SK-N-SH (cell line): Measurements from ENCODE around the gene LIN52. TPM values are rescaled to one million over a fixed set of nuclear protein-coding genes. Genes with fewer than 3 reads are reported as not detected.

Source experiments
- CTCF ChIA-PET: fragments of 300-600, 350-600 bp; formaldehyde crosslinking; extraction: SDS; loops from one replicate; lab custom pipeline; 2021; lab: Yijun Ruan, JAX
- POLR2A ChIA-PET: fragments of 350-600 bp; sonication (Branson Sonifier 250); formaldehyde crosslinking; extraction: SDS; loops from one replicate; lab custom pipeline; 2020; ENCODE audit warnings: antibody characterized with exemption, inconsistent platforms; lab: Yijun Ruan, JAX
- DNase-seq: peaks from one replicate; pipeline ENCODE4 v3.0.0; 2012
- H2AFZ ChIP-seq: fragments of 200-600 bp; sonication (generic); 2 replicates; pipeline ENCODE4 v1.8.1; 2016; ENCODE audit warnings: antibody characterized with exemption, mild to moderate bottlenecking, low read depth
- H3F3A ChIP-seq: fragments of 200-600 bp; sonication (generic); replicated peaks from 2 replicates; pipeline ENCODE3; 2016; ENCODE audit warnings: antibody characterized with exemption, mild to moderate bottlenecking; ENCODE audit not compliant: insufficient read depth
- H3K27ac ChIP-seq, 2 experiments: fragments of 200-500 bp in 1 of 2; fragments of 200-600 bp in 1 of 2; sonication (Bioruptor generic) in 1 of 2; sonication (generic), shearing (Covaris generic) in 1 of 2; 2 replicates each; pipeline versions ENCODE4 v1.5.1 to v1.6.1; 2014 to 2016; ENCODE audit warnings: low read depth in 2 of 2, inconsistent platforms in 1 of 2, low read length in 1 of 2, mild to moderate bottlenecking in 1 of 2, mixed read lengths in 1 of 2
- H3K27me3 ChIP-seq: fragments of 200-600 bp; sonication (generic), shearing (Covaris generic); 2 replicates; pipeline ENCODE4 v1.6.1; 2016; ENCODE audit warnings: mixed run types; ENCODE audit not compliant: insufficient read depth
- H3K36me3 ChIP-seq, 2 experiments: fragments of 200-500 bp in 1 of 2; fragments of 200-600 bp in 1 of 2; sonication (Bioruptor generic) in 1 of 2; sonication (generic) in 1 of 2; replicated peaks in 1 of 2; 2 replicates each; pipeline versions ENCODE3 to v1.5.1; 2014 to 2016; ENCODE audit warnings: low read length in 1 of 2, mild to moderate bottlenecking in 1 of 2; ENCODE audit not compliant: insufficient read depth in 2 of 2, control insufficient read depth in 1 of 2
- H3K4me1 ChIP-seq, 2 experiments: fragments of 200-500 bp in 1 of 2; fragments of 200-600 bp in 1 of 2; sonication (Bioruptor generic) in 1 of 2; sonication (generic), shearing (Covaris generic) in 1 of 2; 2 replicates each; pipeline versions ENCODE4 v1.5.1 to v1.6.1; 2014 to 2016; ENCODE audit warnings: low read depth in 1 of 2, low read length in 1 of 2, mixed run types in 1 of 2; ENCODE audit not compliant: insufficient read depth in 2 of 2, control insufficient read depth in 1 of 2
- H3K4me2 ChIP-seq: fragments of 200-600 bp; sonication (generic), shearing (Covaris generic); 2 replicates; pipeline ENCODE4 v1.6.1; 2017; ENCODE audit warnings: mixed run types
- H3K4me3 ChIP-seq, 2 experiments: fragments of 200-500 bp in 1 of 2; fragments of 200-600 bp in 1 of 2; sonication (Bioruptor generic) in 1 of 2; sonication (generic), shearing (Covaris generic) in 1 of 2; 2 replicates each; pipeline versions ENCODE4 v1.5.1 to v1.8.1; 2014 to 2016; ENCODE audit warnings: low read depth in 2 of 2, inconsistent platforms in 1 of 2, low read length in 1 of 2, mild to moderate bottlenecking in 1 of 2, mixed read lengths in 1 of 2, moderate library complexity in 1 of 2
- H3K79me2 ChIP-seq: fragments of 200-600 bp; sonication (generic); 2 replicates; pipeline ENCODE4 v1.8.1; 2017; ENCODE audit warnings: mild to moderate bottlenecking; ENCODE audit not compliant: insufficient read depth
- H3K9ac ChIP-seq: fragments of 200-600 bp; sonication (generic); 2 replicates; pipeline ENCODE4 v1.6.1; 2017; ENCODE audit warnings: mixed run types
- H3K9me2 ChIP-seq: fragments of 200-600 bp; sonication (generic); 2 replicates; pipeline ENCODE4 v1.6.1; 2017; ENCODE audit warnings: mixed run types
- H3K9me3 ChIP-seq: fragments of 200-600 bp; sonication (generic); 2 replicates; pipeline ENCODE4 v1.6.1; 2017; ENCODE audit warnings: mixed run types, mild to moderate bottlenecking, moderate library complexity
- H4K20me1 ChIP-seq: fragments of 200-600 bp; sonication (generic); 2 replicates; pipeline ENCODE4 v1.6.1; 2017; ENCODE audit warnings: mild to moderate bottlenecking, mixed run types; ENCODE audit not compliant: insufficient read depth
- GATA2 ChIP-seq: sonication (generic); formaldehyde crosslinking; IDR thresholded peaks from 2 replicates; pipeline ENCODE4 v1.5.0; 2020; ENCODE audit warnings: mild to moderate bottlenecking, missing genetic modification reagents
- MAX ChIP-seq: IDR thresholded peaks from 2 replicates; pipeline ENCODE4 v1.4.0; 2012; ENCODE audit warnings: low read depth
- MEF2A ChIP-seq: IDR thresholded peaks from 2 replicates; pipeline ENCODE4 v1.4.0; 2012; ENCODE audit warnings: low read depth, borderline replicate concordance
- NRF1 ChIP-seq: IDR thresholded peaks from 2 replicates; pipeline ENCODE4 v1.6.1; 2012; ENCODE audit warnings: low read depth, mild to moderate bottlenecking, low read length
- REST ChIP-seq: IDR thresholded peaks from 2 replicates; pipeline ENCODE4 v1.6.1; 2012; ENCODE audit warnings: mild to moderate bottlenecking, low read depth, low read length, moderate library complexity
- RFX5 ChIP-seq: IDR thresholded peaks from 2 replicates; pipeline ENCODE4 v1.6.1; 2012; ENCODE audit warnings: mild to moderate bottlenecking, improper control_type of control experiment, low read length
- SIN3A ChIP-seq: IDR thresholded peaks from 2 replicates; pipeline ENCODE4 v1.6.1; 2012; ENCODE audit warnings: low read depth, mild to moderate bottlenecking, low read length, moderate library complexity, borderline replicate concordance
- TCF12 ChIP-seq: IDR thresholded peaks from 2 replicates; pipeline ENCODE4 v1.4.0; 2012
- TEAD4 ChIP-seq: IDR thresholded peaks from 2 replicates; pipeline ENCODE4 v1.4.0; 2012; ENCODE audit warnings: mild to moderate bottlenecking, borderline replicate concordance; ENCODE audit not compliant: insufficient read depth
- WGBS: methylation state at CpG from one replicate; pipeline ENCODE4 v1.1.6; 2017; ENCODE audit warnings: low lambda C conversion rate; 5-methylcytosine and 5-hydroxymethylcytosine counted together
- polyA plus RNA-seq, 3 experiments: library from polyadenylated mRNA; depleted of rRNA; stranded (reverse); fragments of >200 nt; gene quantifications; 2 replicates each; pipeline ENCODE4 v1.2.3, GENCODE V29; 2012
- TF ChIP-seq, protein P1 (sequence below): fragments of 150-350 bp; IDR thresholded peaks from 2 replicates; pipeline ENCODE4 v1.6.1; 2016; ENCODE audit warnings: mild to moderate bottlenecking, low read depth, low read length
- TF ChIP-seq, protein P2 (sequence below): IDR thresholded peaks from 2 replicates; pipeline ENCODE4; 2012
- TF ChIP-seq, protein P3 (sequence below): fragments of 150-350 bp; IDR thresholded peaks from 2 replicates; pipeline ENCODE4 v1.6.1; 2017; ENCODE audit warnings: antibody characterized with exemption, low read length, low read depth, borderline replicate concordance

The LIN52 gene
- polyA plus RNA-seq, 1 of the 3 experiments (the other 2 are of a cell fraction): 4.9 TPM

DNA sequence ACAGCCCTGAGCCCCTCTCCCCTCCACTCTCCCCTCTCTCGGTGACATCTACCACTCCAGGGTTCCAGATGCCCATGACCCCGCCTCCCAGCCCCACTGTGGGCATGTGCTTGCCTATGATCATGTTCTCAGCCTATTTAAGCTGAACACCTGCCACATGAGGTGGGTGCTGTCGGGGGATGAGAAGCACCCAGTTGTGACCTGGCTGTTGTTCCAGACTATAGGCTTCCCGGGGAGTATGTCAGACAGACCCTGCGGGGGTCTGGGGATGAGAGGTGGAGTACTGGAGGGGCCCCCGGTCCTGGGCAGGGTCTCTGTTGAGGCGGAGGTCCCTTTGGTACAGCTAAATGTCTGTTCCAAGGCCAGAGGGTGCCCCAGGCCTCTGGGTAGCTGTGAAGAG lies 160.5 kb downstream of the LIN52 start (continued):
- no peak for TF ChIP-seq REST
- TF ChIP-seq, protein P1, sequence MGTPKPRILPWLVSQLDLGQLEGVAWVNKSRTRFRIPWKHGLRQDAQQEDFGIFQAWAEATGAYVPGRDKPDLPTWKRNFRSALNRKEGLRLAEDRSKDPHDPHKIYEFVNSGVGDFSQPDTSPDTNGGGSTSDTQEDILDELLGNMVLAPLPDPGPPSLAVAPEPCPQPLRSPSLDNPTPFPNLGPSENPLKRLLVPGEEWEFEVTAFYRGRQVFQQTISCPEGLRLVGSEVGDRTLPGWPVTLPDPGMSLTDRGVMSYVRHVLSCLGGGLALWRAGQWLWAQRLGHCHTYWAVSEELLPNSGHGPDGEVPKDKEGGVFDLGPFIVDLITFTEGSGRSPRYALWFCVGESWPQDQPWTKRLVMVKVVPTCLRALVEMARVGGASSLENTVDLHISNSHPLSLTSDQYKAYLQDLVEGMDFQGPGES: no peak
- TF ChIP-seq, all 33 proteins: peak for 0

- Histone ChIP-seq H3K4me3 (no peak overlapping the region), H2AFZ (no peak overlapping the region), H3K4me1 (no peaks in the 10 kb centered on the region), H3K9me3 (no peaks in the 10 kb centered on the region), H3F3A (no peaks in the 10 kb centered on the region), H3K79me2 (no peaks in the 10 kb centered on the region), H3K36me3 (no peaks in the 10 kb centered on the region), H3K27me3 (peaks cover 63% of the 10 kb centered on the region), H3K9ac (no peak overlapping the region), H3K27ac (no peak overlapping the region)
- no peak for DNase-seq
- 82% methylated on average over 8 of the region's 8 CpGs for WGBS
- POLR2A ChIA-PET: no interaction called here
- CTCF ChIA-PET: interaction anchor here (0.8 to 4.0 kb wide), 9 partner anchors 9 to 233 kb away, joined by 3 to 28 read pairs (median 4); no protein-coding TSS in a partner anchor
- no peak for TF ChIP-seq MEF2A
- TF ChIP-seq, protein P1: no peak
- no peak for TF ChIP-seq SIN3A
- TF ChIP-seq, all 33 proteins: peak for 0
- Histone ChIP-seq H4K20me1 (peaks cover 8% of the 10 kb centered on the region; the same call in 1 of the 2 replicates), H3K9me2 (no peaks in the 10 kb centered on the region), H3K4me2 (no peak overlapping the region)
Observed at GRCh38 chr14:74246542-74246941, 161.8 kb downstream of the LIN52 start.

DNA sequence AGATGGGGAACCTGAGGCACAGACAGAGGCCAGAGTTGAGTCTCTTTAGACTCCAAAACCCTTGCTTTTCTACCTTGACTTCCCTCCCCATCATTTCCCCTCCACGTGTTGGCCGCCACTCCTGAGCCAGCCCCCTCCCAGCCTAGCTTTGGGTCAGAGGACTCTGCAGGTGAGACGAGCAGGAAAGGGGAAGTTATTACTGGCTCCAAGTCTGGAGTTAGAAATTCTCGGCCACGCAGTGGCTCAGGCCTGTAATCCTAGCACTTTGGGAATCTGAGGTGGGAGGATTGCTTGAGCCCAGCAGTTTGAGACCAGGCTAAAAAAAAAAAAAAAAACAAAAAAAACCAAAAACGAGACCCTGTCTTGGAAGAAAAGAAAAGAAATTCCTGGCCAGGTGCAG lies 163.3 kb downstream of the LIN52 start:
- no peak overlapping the region for H2AFZ ChIP-seq
- ChIA-PET POLR2A (interaction anchor here (0.6 kb wide), 1 partner anchor 78 kb away, joined by 4 read pairs; no protein-coding TSS in a partner anchor), CTCF (interaction anchor here (0.8 to 4.0 kb wide), 5 partner anchors 9 to 136 kb away, joined by 3 to 28 read pairs (median 5); partner anchors contain the start of gene ABCD4)
- no peaks in the 10 kb centered on the region for H3K79me2 ChIP-seq
- H4K20me1 ChIP-seq: no peaks in the 10 kb centered on the region
- H3K9me3 ChIP-seq: no peaks in the 10 kb centered on the region
- H3K4me1 ChIP-seq: no peaks in the 10 kb centered on the region
- TF ChIP-seq RFX5 (no peak), MAX (no peak), GATA2 (CRISPR knock-in tag) (no peak), MEF2A (no peak), NRF1 (no peak), TCF12 (no peak), TEAD4 (no peak)
- TF ChIP-seq, protein P2, sequence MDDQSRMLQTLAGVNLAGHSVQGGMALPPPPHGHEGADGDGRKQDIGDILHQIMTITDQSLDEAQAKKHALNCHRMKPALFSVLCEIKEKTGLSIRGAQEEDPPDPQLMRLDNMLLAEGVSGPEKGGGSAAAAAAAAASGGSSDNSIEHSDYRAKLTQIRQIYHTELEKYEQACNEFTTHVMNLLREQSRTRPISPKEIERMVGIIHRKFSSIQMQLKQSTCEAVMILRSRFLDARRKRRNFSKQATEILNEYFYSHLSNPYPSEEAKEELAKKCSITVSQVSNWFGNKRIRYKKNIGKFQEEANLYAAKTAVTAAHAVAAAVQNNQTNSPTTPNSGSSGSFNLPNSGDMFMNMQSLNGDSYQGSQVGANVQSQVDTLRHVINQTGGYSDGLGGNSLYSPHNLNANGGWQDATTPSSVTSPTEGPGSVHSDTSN: no peak
- TF ChIP-seq, protein P3, sequence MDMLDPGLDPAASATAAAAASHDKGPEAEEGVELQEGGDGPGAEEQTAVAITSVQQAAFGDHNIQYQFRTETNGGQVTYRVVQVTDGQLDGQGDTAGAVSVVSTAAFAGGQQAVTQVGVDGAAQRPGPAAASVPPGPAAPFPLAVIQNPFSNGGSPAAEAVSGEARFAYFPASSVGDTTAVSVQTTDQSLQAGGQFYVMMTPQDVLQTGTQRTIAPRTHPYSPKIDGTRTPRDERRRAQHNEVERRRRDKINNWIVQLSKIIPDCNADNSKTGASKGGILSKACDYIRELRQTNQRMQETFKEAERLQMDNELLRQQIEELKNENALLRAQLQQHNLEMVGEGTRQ: no peak
- TF ChIP-seq, all 33 proteins: peak for 0
- no peaks in the 10 kb centered on the region for H3K9me2 ChIP-seq
- no peaks in the 10 kb centered on the region for H3F3A ChIP-seq
- H3K27ac ChIP-seq: no peak overlapping the region
- H3K4me2 ChIP-seq: no peak overlapping the region
- H3K27me3 ChIP-seq: peaks cover 52% of the 10 kb centered on the region
- WGBS: 61% methylated on average over 6 of the region's 6 CpGs
- DNase-seq: no peak
- H3K4me3 ChIP-seq: no peak overlapping the region
- no peak overlapping the region for H3K9ac ChIP-seq
- no peaks in the 10 kb centered on the region for H3K36me3 ChIP-seq
